HUDEP-2 (cell line): Measurements from ENCODE around the gene MRM3.
"Not testable (repeated sequence)": the region's sequence is repeated elsewhere in the genome, so short reads cannot be mapped to it uniquely, and the experiment has no call there.

Experiments
- DNase-seq, 76 experiments: peaks; one replicate each; lab custom pipeline; 2025; ENCODE audit not compliant: unreplicated experiment in 76 of 76; lab: John Stamatoyannopoulos, UW

MRM3 gene

DNA sequence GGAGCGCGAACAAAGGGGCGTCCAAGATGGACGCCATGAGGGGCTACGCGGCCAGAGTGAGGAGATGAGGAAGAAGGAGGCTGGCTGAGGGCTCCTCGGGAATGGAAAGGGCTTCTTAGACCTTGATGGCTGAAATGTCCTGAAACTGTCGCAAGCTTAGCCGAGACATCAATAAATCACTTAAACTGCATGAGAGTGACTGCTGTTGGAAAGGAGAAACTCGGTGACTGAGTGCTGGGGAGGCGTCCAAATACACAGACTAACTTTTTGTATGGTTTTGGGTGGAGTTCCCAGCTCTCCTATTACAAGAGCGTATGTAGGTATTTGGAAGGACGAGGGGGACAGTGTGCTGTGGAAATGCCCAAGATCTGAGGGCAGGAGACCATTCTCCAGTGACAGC is 28.7 kb upstream of the MRM3 start:
- no peak for DNase-seq

DNA sequence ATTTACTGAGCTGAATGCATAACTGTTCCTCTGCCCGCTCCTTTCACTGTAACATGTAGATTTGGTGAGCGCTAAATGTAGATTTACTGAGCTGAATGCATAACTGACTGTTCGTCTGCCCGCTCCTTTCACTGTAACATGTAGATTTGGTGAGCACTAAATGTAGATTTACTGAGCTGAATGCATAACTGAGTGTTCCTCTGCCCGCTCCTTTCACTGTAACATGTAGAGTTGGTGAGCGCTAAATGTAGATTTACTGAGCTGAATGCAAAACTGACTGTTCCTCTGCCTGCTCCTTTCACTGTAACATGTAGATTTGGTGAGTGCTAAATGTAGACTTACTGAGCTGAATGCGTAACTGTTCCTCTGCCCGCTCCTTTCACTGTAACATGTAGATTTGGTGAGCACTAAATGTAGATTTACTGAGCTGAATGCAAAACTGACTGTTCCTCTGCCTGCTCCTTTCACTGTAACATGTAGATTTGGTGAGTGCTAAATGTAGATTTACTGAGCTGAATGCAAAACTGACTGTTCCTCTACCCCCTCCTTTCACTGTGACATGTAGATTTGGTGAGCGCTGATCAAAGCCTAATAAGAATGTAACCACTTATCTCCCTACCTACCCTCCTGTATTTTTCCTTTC is 26.7 kb upstream of the MRM3 start:
- DNase-seq: not testable (repeated sequence)

DNA sequence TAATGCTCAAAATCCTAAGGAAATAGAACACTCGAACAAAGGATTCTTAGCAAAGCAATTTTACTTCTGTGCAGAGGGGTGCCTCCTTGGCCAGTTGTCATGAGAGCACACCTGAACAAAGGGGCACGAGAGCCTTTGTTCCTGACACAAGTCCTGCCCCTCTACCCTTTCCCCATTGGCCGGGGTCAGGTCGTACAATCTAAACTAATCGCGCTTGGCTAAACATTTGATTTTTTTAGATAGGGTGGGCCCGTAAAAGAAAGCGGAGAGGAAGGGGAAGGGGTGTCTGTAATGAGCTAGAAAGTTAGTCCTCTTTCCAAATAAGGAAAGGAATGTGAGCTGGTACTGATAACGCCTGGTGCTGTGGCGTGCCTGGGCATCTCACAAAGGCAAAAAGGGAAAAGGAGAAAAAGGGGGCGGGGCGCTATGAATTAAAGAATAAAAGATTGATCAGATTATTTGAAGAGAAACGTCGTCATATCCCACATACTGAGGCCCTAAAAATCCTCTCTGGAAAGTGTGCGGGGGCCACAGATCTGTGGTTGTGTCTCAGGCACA is 26.1 kb upstream of the MRM3 start:
- DNase-seq: not testable (repeated sequence)

DNA sequence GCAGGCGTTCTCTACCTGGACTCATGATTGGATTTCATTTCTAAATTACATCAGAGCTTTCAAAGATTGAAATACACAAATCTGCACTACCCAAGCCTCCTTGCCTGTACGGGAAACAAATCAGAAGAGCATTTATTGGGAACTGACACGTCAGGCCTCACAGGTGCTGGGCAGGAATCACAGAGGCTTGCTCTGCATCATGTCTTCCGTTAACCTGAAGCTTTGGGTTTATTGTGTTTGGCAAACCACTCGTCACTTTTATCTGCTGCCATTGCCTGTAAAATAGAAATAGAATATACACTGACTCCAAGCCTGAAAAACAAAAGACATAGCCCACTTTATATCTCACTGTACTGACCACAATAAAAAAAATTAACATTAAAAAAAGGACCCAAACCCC is 22.2 kb upstream of the MRM3 start:
- DNase-seq: no peak

DNA sequence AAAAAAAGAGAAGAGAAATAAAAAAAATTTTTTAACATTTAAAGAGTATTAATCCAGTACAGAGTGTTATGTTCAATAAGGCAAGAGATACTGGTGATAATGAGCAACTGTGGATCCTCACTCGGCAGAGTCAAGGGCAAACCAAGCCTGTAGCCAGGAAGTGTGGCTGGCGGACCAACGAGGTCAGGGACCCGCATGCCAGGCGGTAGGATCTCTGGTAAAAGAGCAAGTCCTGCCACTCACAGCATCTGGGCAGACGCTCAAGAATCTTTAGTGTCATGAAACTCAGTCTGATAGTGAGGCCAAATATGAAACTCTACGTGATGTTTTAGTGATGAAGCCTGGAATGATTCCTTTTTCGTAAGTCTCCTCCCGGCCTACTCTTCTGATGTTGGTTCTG is 21.8 kb upstream of the MRM3 start:
- no peak for DNase-seq

DNA sequence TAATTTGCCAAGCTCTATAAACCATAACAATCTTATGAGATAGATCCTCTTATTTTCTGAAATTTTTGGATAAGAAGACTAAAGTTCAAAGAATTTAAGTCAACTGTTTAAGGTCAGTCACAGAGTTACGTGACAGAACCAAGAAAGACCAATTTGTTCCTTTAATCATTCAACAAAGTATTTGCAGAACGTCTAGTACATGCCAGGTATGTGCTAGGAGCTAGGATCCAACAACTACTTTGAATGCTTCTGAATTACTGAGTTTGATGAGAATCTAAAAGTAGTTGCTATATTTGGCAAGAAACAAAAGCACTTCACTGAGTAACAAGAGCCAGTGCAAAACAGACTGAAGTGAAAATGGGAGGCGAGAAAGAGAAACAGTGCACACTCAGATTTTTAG is 15.1 kb upstream of the MRM3 start:
- no peak for DNase-seq

DNA sequence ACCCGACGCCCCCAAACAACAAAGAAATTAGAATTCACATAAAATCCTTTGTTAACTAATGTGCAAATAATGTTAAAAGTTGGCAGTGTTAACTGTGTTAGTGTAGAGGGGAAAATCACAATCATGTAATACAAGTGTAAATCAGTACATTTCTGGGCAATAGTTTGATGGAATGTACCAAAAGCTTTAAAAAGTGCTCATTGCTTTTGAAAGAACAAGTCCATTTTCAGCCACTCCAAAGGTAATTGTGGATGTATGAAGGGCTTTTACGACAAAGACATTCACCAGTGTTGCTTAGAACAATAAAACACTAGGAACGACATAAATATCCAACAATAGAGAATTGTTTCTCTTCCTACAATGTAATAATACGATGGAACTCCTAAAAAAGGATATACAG is 9.1 kb upstream of the MRM3 start:
- no peak for DNase-seq

DNA sequence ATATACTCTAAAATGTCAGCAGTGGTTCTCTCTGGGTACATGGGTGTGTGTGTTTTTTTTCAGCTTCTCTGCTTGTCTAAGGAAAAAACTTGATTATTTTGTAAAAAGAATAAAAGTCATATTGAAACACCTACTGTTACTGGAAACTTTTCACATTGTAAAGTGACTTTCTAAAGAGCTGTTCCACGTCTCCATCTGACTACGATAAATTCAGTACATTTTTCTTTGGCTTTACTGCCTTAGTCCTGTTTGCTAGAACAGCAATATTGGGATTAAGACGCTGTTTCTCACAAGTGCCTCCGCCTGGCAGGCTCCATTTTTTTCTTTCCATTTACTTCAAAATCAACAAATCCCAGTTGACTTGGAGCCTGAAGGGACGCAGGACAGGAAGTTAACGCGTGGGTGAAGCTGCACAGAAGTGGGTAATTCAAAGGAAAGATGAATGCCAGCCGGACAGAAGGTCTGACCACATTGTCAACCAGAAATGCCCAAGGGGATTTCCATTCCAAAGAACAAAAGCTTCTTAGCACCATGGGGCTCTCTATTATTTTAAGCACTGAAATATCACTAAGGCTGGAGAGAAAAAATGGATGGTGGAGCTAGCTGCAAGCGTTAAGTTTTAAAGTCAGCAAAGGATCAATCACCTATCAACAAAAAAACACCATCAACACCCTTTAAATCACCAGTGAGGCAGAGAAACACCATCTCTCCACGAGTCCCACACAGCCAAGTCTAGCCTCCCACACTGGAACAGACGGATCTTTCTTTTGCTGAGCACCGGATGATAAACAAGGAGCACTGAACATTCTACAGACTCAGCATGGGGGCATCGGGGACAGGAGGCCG is 8.5 kb upstream of the MRM3 start:
- DNase-seq: no peak

DNA sequence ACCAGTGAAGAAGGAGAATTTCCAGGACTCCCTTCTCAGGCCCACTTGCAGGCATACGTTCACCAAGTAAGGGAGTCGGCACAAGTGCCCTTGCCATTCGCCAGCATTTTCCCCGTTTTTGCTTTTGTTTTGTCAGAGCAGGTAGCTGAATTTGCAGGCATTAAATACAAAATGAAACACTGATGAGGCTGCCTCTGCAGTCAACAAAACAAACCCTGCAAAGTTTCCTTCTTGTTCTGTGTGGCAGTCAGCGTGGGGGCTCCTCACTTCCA is 7.9 kb upstream of the MRM3 start:
- DNase-seq: no peak

DNA sequence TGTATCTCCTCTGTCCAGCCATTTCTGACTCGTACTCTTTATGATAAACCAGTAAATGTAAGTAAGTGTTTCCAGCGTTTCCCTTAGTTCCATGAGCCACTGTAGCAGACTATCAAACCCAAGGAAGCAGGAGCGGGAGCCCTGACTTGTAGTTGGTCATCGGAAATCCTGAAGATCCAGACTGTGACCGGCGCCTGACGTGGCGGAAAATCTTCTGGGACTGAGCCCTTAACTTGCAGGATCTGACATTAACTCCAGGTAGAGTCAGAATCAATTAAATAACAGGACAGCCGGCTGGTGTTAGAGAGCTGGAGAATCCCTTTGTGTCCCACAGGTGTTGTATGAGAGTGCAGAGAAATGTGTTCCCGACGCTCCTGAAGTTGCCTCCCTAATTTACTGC is 4.1 kb upstream of the MRM3 start:
- no peak for DNase-seq

DNA sequence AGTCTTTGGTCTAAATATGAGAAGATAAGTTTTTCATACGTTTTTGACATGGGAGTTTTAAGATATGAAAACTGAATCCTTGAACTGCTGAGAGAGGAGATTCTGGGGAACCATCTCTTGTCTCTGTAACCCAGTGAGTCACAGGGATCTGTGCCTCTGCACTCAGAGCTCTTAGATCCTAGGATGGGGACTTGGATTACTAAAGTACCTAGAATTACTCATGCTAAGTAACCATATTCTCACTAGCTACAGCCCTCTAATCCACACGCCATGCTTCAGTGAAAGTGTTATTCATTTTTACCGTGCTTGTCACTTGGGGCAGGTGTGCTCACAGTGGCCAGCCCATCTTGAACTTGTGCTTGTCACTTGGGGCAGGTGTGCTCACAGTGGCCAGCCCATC is 2.0 kb downstream of the MRM3 start:
- no peak for DNase-seq

DNA sequence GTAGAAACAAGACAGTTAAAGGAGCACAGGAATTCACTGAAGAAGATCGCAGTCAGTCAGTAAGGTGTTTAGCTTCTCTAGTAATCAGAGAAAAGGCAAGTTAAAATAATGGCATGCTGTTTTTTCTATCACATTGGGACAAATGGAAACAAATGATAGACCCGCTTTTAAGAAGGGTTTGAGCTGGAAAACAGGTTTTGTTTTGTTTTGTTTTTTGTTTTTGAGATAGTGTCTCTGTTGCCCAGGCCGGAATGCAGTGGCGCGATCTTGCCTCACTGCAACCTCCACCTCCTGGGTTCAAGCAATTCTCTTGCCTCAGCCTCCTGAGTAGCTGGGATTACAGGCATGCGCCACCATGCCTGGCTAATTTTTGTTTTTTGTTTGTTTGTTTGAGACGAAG is 3.7 kb downstream of the MRM3 start:
- DNase-seq: not testable (repeated sequence)

DNA sequence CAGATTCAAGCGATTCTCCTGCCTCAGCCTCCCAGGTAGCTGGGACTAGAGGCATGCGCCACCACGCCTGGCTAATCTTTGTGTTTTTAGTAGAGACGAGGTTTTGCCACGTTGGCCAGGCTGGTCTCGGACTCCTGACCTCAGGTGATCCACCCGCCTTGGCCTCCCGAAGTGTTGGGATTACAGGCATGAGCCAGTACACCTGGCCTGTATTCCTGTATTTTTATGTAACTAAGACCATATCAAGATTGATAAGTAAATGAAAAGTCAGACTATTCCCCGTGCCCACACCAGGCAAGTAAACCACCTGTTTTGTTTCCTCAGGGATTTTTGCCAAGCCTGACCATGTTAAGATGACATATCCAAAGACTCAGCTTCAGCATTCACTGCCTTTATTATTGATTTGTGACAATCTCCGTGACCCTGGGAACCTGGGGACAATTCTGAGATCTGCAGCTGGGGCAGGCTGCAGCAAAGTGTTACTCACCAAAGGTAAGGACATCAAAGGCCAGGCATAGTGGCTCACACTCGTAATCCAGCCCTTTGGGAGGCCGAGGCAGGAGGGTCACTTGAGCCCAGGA is 5.6 kb downstream of the MRM3 start:
- DNase-seq: no peak

DNA sequence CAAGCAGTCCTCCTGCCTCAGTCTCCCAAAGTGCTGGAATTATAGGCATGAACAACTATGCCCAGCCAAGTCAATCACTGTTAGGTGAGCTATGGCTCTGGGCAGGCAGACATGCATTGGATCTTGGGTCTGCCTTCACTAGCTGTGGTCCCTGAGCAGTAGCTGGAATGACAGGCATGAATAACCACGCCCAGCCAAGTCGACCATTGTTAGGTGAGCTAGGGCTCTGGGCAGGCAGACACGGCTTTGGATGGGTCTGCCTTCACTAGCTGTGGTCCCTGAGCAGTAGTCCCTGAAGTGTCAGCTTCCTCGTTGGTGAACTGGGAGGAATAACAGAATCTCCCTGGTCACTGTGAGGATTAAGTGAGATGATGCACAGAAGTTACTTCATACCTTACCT is 6.4 kb downstream of the MRM3 start:
- DNase-seq: no peak

DNA sequence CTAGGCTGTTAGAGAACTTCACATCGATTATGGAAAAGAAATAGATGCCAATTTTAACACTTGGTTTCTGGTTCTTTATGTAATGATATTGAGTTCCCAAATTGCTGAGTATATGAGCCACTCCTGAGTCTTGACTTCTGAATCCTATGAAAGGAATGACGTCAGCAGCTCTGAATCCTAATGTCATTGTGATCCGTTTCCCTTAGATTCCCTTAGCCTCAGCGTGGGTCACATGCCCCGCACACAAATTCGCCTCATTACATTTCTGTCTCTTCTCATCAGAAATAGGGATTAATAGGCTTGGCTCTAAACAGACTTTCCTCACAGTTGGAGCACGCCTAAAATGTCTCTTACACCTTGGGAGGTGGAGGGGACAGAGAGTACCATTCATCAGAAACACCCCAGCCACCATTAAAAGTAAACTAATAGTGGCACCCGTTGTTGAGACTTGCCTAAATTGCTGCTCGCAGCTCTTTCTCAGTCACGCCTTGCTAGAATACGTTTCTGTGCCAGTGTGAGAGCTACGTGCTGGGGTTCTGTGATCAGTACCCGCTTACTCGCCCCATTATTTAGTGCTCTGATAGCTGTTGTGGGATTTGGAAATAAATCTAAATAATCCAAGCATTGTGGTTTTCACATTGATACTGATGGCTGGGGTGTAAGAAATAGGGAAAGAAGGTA is 7.1 kb downstream of the MRM3 start:
- DNase-seq: no peak

DNA sequence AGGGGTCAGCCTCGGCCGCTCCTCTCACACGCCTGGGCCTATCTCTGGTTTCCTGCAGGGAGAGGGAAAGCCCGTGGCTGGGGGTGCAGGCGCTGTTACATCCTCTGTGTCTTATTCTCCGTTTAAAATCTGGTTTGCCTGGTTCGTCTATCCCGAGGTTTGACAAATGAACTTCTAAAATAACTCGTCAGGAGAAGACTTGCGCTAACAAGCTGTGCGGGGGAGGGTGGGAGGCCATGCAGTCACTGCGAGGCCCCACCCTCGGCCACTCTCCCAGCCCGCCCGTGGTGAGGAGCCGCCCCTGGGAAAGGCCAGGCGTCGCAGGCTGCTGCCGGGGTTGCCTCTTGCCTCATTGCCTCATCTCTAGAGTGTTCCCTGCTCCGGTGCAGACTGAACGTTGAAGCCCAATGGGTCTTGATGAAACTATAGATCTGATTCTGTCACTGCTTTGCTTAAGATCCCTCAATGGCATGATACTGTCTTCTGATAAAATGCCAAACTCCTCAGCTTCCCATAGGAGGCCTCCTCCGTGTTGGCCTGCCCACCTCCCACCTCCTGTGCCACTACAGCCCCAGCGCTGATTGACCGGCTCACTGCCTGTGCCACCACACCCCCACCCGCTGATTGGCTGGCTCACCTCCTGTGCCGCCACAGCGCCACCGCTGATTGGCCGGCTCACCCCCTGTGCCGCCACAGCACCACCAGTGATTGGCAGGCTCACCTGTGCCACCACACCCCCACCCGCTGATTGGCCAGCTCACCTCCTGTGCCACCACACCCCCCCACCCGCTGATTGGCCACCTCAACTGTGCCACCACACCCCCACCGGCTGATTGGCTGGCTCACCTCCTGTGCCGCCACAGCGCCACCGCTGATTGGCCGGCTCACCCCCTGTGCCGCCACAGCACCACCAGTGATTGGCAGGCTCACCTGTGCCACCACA is 8.0 kb downstream of the MRM3 start:
- not testable (repeated sequence) for DNase-seq

DNA sequence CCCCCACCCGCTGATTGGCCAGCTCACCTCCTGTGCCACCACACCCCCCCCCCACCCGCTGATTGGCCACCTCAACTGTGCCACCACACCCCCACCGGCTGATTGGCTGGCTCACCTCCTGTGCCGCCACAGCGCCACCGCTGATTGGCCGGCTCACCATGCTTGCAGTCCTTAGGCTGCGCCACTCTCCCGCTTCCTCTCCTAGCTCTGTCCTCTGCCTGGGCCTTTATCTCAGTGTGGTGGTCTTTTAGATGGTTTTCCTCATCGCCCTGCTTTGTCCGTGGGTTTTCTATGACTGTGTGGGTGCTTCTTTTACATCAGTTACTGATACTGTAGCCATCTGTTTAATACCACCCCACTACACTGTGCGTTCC is 8.7 kb downstream of the MRM3 start:
- DNase-seq: not testable (repeated sequence)

DNA sequence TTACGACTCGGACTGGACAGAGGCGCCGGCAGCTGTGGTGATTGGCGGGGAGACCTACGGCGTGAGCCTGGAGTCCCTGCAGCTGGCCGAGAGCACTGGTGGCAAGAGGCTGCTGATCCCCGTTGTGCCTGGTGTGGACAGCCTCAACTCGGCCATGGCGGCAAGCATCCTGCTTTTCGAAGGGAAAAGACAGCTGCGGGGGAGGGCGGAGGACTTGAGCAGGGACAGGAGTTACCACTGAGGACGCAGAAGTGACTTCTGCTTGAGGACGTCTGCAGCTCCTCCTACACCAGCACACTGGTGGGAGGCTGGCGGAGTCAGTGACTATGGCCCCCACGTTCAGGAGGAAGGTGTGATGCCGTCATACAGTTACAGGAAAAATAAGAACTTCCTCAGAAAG is 9.7 kb downstream of the MRM3 start:
- no peak for DNase-seq

DNA sequence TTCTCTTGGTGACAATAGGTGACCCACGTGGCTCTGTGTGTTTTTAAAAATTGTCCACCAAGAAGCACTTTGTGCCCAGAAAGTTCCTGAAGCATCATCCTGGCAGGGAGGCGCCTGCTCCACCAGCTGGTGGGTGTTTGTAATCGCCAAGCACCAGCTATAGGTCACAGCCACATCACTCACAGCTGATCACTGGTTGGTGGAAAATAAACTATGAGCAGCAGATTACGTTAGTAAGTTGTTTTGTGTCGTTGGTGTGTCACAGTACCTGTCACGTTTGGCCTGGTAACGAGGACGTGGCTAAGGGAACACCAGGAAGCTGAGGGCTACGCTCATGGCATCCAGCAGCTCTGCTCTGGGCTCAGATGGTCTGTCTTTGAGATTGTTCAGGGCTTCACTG is 10.1 kb downstream of the MRM3 start:
- no peak for DNase-seq

DNA sequence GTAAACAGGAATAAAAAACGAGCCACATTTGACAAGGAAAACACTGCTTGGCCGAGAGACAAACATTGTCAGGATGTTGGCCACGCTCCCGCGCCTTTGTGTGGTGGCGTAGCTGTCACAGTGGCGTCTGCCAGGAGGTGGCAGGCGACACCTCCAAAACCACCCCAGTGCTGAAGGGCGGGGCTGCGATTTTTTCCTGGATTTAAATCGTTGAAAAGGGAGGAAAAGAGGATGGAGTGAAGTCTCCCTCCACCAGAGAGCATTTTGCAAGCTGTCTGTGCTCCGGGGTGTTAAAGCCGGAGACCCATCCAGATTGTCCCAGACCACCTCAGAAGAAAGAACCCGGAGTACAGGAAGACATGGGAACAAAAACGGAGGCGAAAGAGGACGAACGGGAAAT is 12.7 kb downstream of the MRM3 start:
- DNase-seq: peak in 48 of 76 experiments; percentile 3 to 58 (median 25)
